Right renal cortex interstitium (tissue), 3 donors: ENCODE results near the gene CLPTM1L. TPM values are rescaled to one million over a fixed set of nuclear protein-coding genes. Genes with fewer than 3 reads are reported as not detected.

Experiments
- DNase-seq, 3 donors: peaks; one replicate each; pipeline ENCODE4 v3.0.0-alpha.2; 2013; ENCODE audit warnings: low read depth in 3 of 3, low spot score in 2 of 3
- polyA plus RNA-seq, 3 donors: library from polyadenylated mRNA; unstranded; fragments of 120-200 nt; gene quantifications; one replicate each; pipeline ENCODE4 v1.2.1, GENCODE V29; 2013; ENCODE audit not compliant: insufficient read length in 3 of 3

CLPTM1L gene
- polyA plus RNA-seq, 3 donors: 124 to 141 (median 135) TPM

DNA sequence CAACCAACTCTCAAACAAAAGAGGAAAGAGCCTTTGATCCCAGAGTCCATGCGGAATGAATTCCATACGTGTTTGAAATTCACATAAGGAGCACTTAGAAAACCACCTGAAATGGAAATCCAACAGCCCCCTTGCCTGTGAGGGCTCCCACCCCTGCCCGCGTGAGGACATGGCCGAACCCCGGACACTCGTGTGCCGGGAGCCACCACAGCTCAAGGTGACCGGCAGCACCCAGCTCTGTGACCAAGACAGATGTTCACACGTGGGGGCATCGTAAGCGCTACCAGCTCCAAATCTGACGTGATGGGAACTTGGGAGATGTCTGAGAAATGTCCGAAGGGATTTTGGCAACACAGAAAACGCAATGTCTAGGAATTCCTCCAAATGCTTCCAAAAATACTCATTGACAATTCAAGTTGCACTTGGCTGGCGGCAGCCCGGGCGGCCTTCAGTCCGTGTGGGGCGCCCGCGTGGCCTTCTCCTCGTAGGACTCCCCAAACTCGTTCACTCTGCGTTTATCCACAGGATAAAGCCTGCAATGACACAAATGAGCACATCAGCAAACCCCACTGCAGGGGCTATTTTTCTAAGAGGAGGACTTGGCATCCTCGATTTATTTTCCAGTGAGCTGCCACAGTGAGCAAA is 26.9 kb downstream of the CLPTM1L start:
- DNase-seq: no peak

DNA sequence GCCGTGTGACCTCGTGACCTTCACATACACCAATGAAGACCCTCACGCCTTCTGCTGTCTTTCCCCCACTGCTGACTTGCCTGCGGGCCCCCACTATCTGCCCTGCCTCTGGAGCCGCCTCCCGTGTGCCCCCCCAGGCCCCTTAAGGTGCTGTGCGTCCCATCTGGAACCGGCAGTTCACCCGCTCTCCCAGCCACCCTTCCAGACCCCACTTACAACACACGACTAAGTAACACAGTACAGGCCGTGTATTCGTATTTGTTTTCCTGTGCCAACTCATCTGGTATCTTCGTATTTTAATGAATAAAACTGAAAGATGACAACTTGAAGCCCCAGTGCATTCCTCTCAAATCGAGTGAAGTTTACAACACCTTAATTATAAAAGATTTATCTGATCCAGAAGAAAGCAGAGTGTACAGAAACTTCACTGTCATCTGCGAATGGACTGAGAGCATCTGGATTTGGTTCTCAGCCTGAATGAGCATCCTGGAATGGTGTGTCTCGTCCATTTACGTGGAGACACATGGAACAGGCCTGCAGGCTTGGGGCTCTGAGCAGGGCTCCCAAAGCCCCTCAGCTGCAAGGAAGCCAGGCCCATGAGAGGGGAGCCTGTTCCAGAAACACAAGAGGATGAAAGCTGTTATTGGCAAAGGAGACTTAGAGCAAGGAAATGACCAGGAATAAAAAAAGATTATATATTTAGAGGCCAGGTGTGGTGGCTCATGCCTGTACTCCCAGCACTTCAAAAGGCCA is 28.1 kb downstream of the CLPTM1L start:
- no peak for DNase-seq

DNA sequence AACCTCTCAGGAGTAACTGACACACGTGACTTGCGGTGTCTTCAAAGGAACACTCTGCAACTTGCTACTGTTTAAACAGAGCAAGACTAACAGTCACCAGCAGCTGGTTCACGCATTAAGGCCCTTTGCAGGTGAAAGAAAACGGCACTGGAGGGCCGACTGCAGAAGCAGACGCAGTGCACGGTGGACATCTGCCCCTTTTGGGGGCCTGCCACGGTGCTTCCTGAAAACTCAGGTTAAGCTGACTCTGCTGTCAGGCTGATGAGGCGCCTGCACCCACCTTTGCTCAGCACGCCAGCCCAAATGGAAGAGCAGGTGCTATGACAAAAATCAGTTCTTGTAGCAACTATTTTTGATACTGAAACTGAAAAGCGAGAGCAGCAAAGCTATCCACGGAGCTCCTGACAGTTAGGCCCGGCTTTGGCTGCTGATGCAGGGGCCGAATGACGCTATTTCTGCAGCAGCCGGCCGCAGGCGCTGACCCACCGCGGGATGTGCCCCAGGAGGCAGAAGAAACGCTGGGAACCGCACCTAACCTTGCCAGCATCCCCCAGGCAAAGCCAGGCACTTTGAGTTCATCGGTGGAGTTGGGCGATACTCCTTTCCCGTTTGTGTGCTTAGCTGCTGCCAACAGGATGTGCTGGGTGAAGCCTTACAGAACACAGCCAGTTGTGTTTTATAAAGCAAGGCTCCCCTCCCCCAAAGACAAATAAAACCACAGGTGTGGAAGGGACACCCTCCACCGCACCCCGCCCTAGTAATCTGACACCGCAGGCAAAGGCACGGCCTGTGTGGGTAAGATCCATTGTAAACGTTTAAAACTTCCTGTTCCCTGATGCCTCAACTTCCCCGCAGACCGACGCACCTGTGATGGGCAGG is 29.0 kb downstream of the CLPTM1L start:
- DNase-seq: no peak

DNA sequence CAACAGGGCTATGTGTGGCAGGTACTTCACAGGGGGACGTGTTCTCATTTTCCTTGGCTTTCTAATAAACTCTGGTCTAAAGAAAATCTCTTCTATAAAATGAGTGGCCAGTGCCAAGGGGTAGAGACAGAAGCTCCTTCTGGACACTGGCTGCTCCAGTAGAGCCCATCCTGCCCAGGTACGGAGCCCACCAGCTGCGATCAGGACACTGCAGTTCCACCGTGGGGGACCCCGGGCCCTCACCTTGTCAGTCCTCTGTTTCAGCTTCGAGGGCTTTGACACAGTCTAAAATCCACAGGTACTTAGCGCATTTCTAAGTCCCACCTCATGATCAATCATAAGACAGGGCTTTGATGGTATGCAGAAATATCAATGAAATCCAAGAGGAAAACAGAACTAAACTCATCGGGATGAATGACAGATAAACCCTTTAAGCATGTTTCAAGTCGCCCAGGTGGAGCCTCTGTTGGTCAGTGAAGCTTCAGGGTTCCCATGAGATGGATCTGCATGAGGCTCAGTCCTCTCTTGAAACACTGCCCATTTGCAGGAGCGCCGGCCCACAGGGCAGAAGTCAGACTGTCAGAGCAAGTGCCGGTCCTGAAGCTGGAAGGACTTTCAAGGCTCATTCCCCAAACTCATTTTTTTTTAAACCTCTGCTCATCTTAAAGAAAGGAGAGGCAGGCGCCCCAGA is 29.7 kb downstream of the CLPTM1L start:
- DNase-seq: no peak

DNA sequence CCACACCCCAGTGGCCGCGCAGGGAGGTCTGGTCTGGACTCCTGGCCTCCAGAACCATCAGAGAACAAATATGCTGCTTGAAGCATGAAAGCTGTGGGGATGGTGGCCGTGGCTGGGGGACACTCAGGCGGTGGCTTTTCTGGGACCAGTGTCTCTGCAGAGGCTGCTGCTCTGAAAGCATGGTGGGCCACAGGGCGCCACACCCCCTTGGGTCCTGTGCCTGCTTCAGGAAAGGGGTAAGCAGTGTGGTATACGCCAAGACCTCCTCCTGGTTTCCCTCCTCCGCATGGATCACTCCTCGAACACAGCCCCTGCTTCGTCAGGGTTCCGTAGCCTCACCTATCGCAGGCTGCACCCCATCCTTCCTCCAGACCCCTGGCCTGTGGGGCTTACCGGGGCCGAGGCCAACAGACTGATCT is 30.3 kb downstream of the CLPTM1L start:
- DNase-seq: no peak

DNA sequence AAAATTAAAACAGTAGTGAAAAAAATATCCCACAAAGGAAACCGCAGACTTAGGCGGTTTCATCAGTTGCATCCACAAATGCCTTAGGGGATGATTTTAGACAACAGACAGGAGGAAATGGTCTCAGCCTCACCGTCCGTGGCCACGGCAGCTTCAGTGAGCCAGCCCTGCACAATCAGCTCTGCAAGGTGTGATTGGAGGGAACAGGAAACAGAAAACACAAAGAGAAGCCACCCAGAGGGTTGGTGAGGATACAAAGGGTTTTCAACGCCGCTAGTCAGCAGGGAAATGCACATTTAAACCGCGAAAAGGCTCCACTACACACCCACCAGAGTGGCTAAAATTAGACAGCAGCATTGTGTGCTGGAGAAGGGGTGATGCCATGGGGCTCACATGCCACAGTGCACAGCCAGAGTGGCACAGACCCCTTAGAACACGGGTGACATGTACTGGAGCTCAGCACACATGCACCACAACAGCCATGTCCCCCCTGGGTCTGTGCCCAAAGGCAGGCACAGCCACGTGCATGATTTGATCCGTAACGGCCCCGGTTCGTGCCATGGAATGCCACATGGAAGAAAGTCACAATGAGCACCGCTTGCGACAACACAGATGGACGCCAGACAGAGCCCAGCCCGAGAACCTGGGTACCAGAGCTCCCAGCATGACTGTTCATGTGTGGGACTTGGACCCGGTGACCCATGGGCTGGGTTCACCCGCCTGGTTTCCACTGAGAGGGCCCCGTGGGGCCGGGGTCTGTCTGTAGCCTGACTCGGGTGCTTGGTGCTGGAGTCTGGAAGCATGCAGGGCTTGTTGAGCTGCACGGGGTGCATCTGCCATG is 31.7 kb downstream of the CLPTM1L start:
- no peak for DNase-seq

DNA sequence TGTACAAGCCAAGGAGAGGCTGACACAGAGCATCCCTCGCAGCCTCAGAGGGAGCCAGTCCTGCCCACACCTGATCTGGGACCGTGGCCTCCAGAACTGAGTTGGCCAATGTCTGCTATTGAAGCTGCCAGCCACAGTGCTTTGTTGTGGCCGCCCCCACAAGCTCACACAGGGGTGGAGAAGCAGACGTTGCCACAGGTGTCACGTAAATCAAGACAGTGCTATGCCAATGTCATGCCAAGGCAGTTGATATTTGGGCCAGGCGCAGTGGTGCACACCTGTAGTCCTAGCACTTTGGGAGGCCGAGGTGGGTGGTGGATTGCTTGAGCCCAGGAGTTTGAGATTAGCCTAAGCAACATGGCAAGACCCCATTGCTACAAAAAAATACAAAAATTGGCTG is 32.7 kb downstream of the CLPTM1L start:
- DNase-seq: no peak

DNA sequence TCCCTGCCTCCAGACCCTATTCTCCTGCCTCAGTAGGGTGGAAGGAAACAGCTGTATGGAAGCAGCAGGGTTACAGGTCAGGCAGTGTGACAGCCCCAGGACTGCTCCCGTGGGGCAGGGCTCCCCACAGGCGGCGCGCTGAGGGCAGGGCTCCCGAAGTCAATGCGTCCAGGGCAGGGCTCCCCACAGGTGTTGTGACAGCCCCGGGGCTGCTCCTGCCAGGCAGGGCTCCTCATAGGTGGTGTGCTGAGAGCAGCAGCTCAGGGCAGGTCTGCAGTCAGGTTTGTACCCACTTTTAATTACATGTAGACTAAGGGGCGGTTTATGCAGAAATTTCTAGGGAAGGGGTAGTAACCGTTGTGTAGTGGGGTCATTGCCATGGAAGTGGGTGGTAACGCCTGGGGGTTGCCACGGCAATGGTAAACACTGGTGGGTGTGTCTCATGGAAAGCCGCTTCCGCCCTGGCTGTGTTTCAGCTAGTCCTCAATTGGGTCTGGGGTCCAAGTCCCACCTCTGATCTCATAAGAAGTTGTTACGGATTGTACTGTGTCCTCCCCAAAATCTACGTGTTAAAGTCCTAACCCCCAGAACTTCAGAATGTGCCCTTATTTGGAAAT is 33.4 kb downstream of the CLPTM1L start:
- DNase-seq: no peak

DNA sequence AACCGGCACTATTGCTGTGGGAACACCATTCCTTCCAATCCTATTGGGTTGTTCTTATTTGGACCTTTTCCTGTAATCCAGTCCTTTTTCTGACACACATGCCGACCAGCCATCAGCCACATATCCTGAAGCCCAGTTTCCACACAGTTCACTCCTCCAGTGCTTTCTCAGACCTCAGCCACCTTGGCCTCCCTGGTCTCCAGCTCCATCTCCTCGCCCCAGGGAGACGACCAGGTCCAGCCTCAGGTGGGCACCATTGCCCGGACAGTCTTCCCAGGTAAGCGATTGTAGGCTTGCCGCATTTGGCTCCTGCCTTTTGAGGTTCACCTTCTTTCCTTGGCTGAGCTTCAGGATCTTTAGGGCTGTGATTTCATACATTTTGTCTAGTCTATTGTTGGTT is 34.8 kb downstream of the CLPTM1L start:
- no peak for DNase-seq

DNA sequence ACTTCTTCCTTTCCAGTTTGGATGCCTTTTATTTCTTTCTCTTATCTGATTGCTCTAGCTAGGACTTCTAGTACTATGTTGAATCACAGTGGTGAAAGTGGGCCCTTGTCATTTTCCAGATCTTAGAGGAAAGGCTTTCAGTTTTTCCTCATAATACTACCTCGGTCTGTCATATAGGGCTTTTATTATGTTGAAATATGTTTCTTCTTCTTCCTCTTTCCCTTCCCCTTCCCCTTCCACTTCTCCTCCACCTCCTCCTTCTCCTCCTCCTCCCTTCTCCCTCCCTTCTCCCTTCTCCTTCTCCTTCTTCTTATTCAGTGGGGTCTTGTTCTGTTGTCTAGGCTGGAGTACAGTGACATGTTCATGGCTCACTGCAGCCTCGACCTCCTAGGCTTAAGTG is 40.9 kb downstream of the CLPTM1L start:
- DNase-seq: no peak

DNA sequence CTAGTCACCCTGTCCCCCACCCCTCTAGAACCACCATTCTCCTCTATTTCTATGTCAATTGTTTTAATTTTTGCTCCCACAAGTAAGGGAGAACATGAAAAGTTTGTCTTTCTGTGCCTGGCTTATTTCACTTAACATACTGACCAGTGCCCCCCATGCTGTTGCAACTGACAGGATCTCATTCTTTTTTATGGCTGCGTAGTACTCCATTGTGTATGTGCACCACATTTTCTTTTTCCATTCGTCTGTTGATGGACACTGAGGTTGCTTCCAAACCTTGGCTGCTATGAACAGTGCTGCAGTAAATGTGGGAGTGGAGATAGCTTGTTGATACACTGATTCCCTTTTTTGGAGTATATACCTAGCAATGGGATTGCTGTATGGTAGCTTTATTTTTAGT is 42.6 kb downstream of the CLPTM1L start:
- DNase-seq: no peak

DNA sequence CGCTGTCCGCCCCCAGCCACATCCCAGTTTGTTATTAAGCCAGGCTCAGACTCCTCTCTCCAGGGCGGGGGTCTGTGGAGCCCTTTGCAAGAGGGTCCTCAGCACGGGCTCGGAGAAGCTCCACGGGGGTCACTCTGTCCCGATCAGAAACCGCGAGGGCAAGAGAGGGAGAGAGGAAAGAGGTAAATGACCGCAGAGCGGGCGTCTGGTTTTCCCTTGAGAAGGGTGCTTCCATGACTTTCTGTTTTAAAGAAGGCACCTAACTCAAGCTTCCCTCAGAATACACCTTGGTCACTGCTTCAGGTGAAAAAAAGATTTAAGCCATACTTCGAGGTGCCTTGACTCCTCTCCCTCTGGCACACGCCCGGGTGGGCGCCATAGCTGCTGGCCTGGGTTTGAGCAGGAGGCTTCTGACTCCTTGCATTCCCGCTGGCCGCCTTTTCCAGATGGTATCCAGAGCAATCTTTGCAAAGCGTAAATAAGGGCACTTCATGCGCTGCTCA is 44.3 kb downstream of the CLPTM1L start:
- DNase-seq: no peak

DNA sequence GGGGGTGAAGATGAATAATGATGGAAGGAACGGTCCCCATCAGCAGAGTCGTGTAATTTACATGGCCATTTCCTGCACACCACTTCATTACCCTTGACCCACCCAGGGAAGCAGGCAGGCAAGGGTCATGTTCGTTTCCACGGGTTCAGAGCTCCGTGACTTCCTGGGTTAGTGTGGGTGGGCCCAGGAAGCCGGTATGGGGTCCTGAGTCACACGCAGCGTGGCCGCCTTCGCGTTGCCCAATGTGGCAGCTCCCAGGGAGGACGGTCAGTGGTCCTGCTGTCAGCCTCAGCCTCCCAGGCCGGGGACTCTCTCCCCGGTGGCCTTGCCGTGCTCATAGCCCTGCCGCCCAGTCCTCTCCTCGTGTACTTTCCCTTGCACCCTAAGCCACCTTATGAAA is 44.9 kb downstream of the CLPTM1L start:
- no peak for DNase-seq

DNA sequence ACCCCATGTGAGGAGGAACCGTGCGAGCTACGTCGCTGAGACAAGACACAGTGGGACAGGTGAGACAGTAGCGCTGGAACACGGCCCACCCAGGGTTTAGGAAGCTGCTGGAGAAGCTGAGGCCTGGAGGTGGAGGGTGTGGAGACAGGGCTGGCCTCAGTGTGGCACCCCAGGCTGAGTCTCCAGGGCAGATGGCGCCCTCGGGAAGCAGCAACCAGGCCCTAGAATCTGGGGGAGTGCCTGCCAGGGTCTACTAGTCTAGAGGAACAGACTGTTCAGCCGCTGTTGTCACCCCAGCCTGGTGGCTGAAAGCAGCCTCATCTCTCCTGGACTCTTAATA is 45.4 kb downstream of the CLPTM1L start:
- no peak for DNase-seq

DNA sequence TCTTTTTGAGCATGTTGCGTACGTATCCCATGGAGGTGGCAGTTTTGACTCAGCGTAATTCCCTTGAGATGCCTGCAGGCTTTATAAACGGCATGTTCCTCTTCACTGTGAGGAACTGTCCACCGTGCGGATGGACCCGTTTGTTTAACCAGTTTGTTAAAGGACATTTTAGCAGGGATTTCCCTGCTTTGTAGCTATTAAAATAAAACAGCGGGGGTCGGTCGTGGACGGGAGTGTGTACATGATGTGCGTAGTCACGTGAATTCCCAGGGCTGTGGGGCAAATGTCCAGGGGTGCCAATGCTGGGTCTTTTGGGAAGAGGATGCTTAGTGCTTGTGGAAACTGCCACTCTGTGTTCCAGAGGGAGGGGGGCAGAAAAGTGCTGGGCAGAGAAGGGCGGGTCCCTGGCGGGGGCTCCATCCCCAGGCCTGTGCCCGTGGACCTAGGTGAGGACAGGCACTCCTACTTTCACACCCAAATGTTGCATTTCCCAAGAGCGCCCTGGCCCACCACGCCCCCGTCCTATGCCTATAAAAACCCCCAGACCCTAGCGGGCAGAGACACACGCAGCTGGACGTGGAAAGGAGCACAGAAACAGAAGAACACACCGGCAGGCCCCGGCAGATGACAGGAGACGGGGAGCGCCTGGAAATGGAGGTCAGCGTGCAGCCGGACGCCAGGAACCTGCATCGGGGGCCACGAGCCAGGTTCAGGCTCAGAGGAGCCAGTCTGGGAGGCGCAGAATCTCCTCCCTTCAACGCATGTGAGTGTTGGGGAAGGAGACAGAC is 46.0 kb downstream of the CLPTM1L start:
- no peak for DNase-seq

DNA sequence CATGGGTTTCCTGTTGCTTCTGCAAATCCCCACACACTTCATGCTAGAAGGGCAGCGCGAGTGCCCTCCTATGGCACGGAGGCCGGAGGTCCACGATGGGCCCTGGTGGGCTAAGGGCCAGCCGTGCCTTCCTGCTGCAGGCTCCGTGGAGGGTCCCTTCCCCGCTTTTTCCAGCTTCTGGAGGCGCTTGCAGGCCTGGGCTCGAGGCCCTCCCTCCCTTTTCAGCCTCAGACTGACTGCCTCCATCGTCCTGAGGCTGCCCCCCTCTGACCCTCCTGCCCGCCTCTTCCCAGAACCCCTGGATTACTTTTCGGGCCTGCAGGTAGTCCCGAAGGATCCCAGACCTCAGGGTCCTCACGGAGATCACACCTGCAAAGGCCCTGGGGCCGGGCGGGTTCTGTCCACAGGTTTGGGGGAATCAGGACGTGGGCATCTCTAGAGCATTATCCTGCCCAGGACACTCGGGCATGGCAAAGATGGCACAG is 46.8 kb downstream of the CLPTM1L start:
- no peak for DNase-seq

DNA sequence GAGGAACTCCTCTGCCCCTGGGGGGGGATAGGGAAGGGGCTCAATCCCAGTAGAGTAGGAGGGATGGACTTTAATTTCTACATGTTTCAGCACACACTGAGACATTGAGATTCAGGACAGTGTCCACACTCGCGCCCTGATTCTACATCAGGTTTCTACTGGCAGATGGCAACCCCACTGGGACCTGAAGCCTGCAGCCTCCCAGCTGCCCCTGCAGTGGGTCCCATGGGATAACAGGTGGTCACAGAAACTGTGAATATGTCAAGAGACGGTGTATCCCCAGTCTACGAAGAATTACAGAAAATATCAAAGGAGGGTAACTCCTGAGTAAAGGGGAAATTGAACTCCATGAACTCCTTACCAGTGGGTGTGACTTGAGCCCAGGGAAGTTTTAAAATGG is 47.7 kb downstream of the CLPTM1L start:
- no peak for DNase-seq

DNA sequence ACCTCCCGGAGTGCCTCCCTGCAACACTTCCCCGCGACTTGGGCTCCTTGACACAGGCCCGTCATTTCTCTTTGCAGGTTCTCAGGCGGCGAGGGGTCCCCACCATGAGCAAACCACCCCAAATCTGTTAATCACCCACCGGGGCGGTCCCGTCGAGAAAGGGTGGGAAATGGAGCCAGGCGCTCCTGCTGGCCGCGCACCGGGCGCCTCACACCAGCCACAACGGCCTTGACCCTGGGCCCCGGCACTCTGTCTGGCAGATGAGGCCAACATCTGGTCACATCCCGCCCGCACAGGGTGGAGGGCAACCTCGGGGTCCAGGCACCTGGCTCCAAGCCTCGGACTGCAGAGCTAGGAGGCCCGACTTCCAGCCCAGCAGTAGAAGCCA is 49.3 kb downstream of the CLPTM1L start:
- no peak for DNase-seq
